Testis (tissue), 3 donors: ENCODE results near the gene ATL2. TPM values are rescaled to one million over a fixed set of nuclear protein-coding genes. Genes with fewer than 3 reads are reported as not detected.

Experiments used
- DNase-seq: peaks from one replicate; pipeline ENCODE4 v3.0.0-alpha.2; 2019
- H3K27ac ChIP-seq, 2 donors: fragments of 200-600 bp; sonication (generic); one replicate each; pipeline ENCODE4 v1.5.1; 2019
- H3K27me3 ChIP-seq: fragments of 200-600 bp; sonication (generic); one replicate; pipeline ENCODE4 v1.5.1; 2019
- H3K36me3 ChIP-seq: fragments of 200-600 bp; sonication (generic); one replicate; pipeline ENCODE4 v1.5.1; 2017; ENCODE audit warnings: low read depth; ENCODE audit errors: missing control alignments
- H3K4me1 ChIP-seq: fragments of 200-600 bp; sonication (generic); one replicate; pipeline ENCODE4 v1.5.1; 2019
- H3K4me3 ChIP-seq, 2 donors: fragments of 200-600 bp; sonication (generic); one replicate each; pipeline ENCODE4 v1.5.1; 2017 to 2019
- H3K9me3 ChIP-seq: fragments of 200-600 bp; sonication (generic); one replicate; pipeline ENCODE4 v1.5.1; 2017
- POLR2A ChIP-seq: fragments of 450-650 bp; IDR thresholded peaks from one replicate; pipeline ENCODE4 v1.6.1; 2017; ENCODE audit warnings: antibody characterized with exemption, mild to moderate bottlenecking, moderate library complexity
- WGBS, 2 donors: methylation state at CpG; one replicate each; pipeline ENCODE4 v1.1.5; 2018; 5-methylcytosine and 5-hydroxymethylcytosine counted together
- intact Hi-C: fragments of 100-400 bp; cut with DNase I; formaldehyde crosslinking; loops from one replicate; pipeline ENCODE4 v1.15.1; 2023; ENCODE audit warnings: low total_unique reads
- polyA plus RNA-seq: library from polyadenylated mRNA; stranded (reverse); fragments of 350-450 nt; fragmentation: Illumina TruSeq; extraction: RNeasy Lipid Tissue Mini Kit (QIAGEN cat#74804); gene quantifications from one replicate; pipeline ENCODE4 v1.2.3, GENCODE V29; 2014; ENCODE audit warnings: low read depth, low replicate concordance; ENCODE audit not compliant: insufficient read depth
- total RNA-seq, 2 donors: library from RNA; depleted of rRNA; stranded (reverse); fragments of >200 nt; gene quantifications; one replicate each; pipeline ENCODE4 v1.2.3, GENCODE V29; 2016
- TF ChIP-seq, protein P1 (sequence below), 3 experiments: fragments of 450-650 bp in 2 of 3; fragments of 200-600 bp in 1 of 3; sonication (generic) in 1 of 3; IDR thresholded peaks; one replicate each; pipeline ENCODE4 v1.5.1; 2016 to 2019; ENCODE audit warnings: antibody characterized with exemption in 3 of 3, mild to moderate bottlenecking in 2 of 3, moderate library complexity in 1 of 3

Gene ATL2
- total and polyA plus RNA-seq, 3 donors from 2014 or later: 38.8 to 96.3 (median 80.9) TPM

- H3K4me3 ChIP-seq: no peak overlapping the region
- H3K27me3 ChIP-seq: no peaks in the 10 kb centered on the region
- intact Hi-C loops: loop anchor here (10.0 kb wide), 1 partner anchor 217 kb away; no protein-coding TSS in a partner anchor
- no peak for DNase-seq
- no peaks in the 10 kb centered on the region for H3K36me3 ChIP-seq
- no peaks in the 10 kb centered on the region for H3K4me1 ChIP-seq
- no peak for TF ChIP-seq POLR2A
- TF ChIP-seq, protein P1, sequence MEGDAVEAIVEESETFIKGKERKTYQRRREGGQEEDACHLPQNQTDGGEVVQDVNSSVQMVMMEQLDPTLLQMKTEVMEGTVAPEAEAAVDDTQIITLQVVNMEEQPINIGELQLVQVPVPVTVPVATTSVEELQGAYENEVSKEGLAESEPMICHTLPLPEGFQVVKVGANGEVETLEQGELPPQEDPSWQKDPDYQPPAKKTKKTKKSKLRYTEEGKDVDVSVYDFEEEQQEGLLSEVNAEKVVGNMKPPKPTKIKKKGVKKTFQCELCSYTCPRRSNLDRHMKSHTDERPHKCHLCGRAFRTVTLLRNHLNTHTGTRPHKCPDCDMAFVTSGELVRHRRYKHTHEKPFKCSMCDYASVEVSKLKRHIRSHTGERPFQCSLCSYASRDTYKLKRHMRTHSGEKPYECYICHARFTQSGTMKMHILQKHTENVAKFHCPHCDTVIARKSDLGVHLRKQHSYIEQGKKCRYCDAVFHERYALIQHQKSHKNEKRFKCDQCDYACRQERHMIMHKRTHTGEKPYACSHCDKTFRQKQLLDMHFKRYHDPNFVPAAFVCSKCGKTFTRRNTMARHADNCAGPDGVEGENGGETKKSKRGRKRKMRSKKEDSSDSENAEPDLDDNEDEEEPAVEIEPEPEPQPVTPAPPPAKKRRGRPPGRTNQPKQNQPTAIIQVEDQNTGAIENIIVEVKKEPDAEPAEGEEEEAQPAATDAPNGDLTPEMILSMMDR (IDR thresholded peaks at IDR 0.05): no peak
- no peak overlapping the region for H3K27ac ChIP-seq
- no peaks in the 10 kb centered on the region for H3K9me3 ChIP-seq
Observed at GRCh38 chr2:38317725-38318124, 59.3 kb downstream of the ATL2 start.

DNA sequence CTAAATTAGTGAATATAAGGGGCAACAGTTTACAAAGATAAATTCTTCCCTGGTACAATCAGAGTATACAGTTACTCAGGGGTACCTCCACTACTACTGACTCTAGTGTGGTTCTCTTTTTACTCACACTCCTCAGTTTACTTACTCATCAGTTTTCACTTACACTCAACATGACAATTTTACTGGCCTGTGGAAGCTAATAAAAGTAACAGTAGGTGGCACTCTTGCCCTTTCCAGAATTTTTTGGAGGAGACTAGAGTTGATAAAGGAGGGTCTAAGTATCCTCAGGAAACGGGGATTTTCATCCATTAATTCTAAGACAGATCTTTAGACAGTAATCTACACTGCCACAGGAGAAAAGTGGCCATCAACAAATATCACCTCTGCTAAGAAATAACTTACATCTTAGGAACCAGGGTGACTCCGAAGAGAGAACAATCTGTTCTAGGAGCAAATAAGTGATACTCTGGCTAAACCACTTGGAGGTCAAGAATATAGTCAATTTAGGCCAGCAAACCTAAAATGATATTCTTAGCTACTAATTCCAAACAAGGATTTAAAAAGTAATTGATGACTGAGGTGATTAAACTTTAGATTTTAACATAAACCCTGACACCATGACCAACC is 61.3 kb downstream of the ATL2 start:
- no peaks in the 10 kb centered on the region for H3K9me3 ChIP-seq
- WGBS, 2 donors: 24 to 41% methylated on average over 2 of the region's 2 CpGs
- H3K36me3 ChIP-seq: no peaks in the 10 kb centered on the region
- no peak overlapping the region for H3K4me3 ChIP-seq
- intact Hi-C loops: loop anchor here (10.0 kb wide), 1 partner anchor 219 kb away; no protein-coding TSS in a partner anchor
- DNase-seq: no peak
- no peak for TF ChIP-seq POLR2A
- TF ChIP-seq, protein P1 (IDR thresholded peaks at IDR 0.05): peak; percentile 23 to 55 (median 47)
- no peaks in the 10 kb centered on the region for H3K27me3 ChIP-seq
- no peak overlapping the region for H3K27ac ChIP-seq
- H3K4me1 ChIP-seq: no peaks in the 10 kb centered on the region

DNA sequence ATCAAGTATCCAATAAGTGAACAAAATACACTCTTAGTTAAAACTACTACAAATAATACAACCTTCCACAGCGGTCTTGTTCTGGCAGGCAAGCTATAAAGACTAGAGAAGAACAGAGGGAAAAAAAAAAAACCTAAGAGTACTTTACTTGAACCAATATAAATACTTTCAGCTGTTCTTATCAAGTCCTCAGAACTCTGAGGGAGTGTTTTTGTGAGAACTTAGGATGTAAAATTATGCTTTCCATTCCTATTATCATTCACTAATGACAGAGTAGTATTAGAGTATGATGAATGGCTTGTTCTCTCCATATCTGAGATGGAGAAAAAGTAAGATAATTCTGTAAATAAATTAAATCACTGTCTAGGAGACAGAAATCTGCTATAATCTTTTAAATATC is 68.3 kb downstream of the ATL2 start:
- no peaks in the 10 kb centered on the region for H3K9me3 ChIP-seq
- no peak overlapping the region for H3K27ac ChIP-seq
- intact Hi-C loops: no loop called here
- H3K27me3 ChIP-seq: no peaks in the 10 kb centered on the region
- H3K4me1 ChIP-seq: no peaks in the 10 kb centered on the region
- TF ChIP-seq, protein P1 (IDR thresholded peaks at IDR 0.05): no peak
- TF ChIP-seq POLR2A: no peak
- H3K36me3 ChIP-seq: no peaks in the 10 kb centered on the region
- H3K4me3 ChIP-seq: no peak overlapping the region
- 91 to 92% methylated on average over 1 of the region's 1 CpG for WGBS, 2 donors
- no peak for DNase-seq

DNA sequence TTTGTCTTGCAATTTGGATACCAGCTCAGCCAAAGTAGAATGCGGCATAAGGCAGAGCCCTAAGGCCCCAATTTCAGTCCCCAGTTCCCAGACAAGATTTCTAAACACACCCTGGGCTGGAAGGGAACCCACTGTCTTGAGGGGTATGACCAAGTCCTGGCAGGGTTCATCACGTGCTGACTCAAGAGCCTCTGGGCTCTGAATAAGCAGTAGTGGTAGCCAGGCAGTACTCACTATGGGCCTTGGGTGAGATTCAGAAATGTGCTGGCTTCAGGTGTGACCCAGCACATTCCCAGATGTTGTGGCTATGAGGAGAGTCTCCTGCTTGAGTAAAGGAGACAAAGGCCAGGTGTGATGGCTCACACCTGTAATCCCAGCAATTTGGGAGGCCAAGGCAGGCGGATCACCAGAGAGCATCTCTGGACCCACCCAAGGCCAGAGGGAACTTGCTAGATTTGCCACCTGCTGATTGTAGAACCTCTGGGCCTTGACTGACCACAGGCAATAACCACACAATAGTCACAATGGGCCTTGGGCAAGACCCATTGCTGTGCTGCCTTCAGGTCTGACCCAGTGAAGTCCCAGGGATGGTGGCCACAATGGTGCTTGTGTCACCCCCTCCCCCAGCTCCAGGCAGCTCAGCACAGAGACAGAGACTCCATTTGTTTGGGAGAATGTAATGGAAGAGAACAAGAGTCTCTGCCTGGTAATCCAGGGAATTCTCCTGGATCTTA is 74.9 kb downstream of the ATL2 start:
- Histone ChIP-seq H3K36me3 (no peaks in the 10 kb centered on the region), H3K27ac (no peak overlapping the region)
- DNase-seq: no peak

More for the DNA sequence above, 74.9 kb downstream of the ATL2 start:
- TF ChIP-seq POLR2A: no peak
- TF ChIP-seq, protein P1 (IDR thresholded peaks at IDR 0.05): no peak
- intact Hi-C loops: no loop called here
- no peaks in the 10 kb centered on the region for H3K9me3 ChIP-seq
- no peaks in the 10 kb centered on the region for H3K27me3 ChIP-seq
- WGBS, 2 donors: 98% methylated on average over 3 of the region's 3 CpGs; no CpG with 5 or more reads in 1 of the 2 donors
- peaks cover 12% of the 10 kb centered on the region for H3K4me1 ChIP-seq
- no peak overlapping the region for H3K4me3 ChIP-seq
